Left cardiac atrium (tissue), 4 donors: ENCODE results near the gene CNNM4. TPM values are rescaled to one million over a fixed set of nuclear protein-coding genes. Genes with fewer than 3 reads are reported as not detected.
"Not testable (repeated sequence)": the region's sequence is repeated elsewhere in the genome, so short reads cannot be mapped to it uniquely, and the experiment has no call there.

ENCODE experiments used
- ATAC-seq, 2 donors: fragments of 200-7000 bp; cut with Tn5 transposase; one replicate each; pipeline ENCODE4 v1.9.1; 2020; ENCODE audit warnings: mild to moderate bottlenecking in 2 of 2, moderate library complexity in 2 of 2
- DNase-seq: peaks from one replicate; pipeline ENCODE4 v3.0.0-alpha.2; 2020
- intact Hi-C, 2 donors: fragments of 100-400 bp; cut with DNase I; formaldehyde crosslinking; loops; one replicate each; pipeline versions ENCODE4 v1.14.1 to v1.15.1; 2022 to 2023
- total RNA-seq, 2 donors: library from RNA; stranded (reverse); fragmentation: NEBNext Ultra II Directional; extraction: Animal tissue kit (Norgen Biotek cat#: 25700); gene quantifications; one replicate each; pipeline ENCODE4 v1.2.1, GENCODE V29; 2021
- donor health status: DM: no; HTN: yes; CAD: no.
- donor health status: DM: no; HTN: yes; CAD: no; lungs with severe emphysema.
- donor health status: DM: yes; HTN: yes; CAD: no.
- donor health status: Dilated cardiomyopathy.

Gene CNNM4
- total RNA-seq, 2 donors from 2014 or later, result 16.8 to 29.5 TPM

DNA sequence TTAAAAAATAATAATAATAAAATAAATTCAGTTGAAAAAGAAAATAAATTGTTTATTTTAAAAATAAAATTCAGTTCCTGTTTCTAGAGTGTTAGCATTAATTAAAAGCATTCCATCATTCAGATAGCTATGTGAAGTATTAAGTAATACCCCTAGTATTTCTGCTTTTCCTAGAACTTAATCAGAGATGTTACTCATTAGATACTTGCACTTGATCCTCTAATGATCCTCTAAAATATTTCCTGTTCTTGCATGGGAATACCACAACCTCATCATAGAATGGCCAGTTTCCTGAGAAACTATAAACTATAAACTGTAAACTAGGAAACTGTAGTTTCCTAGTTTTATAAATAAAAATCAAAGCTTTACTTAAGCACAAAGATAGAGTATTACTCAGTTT, 44.3 kb downstream of the CNNM4 start:
- DNase-seq (no peak), ATAC-seq (no peak)
- intact Hi-C loops, result loop anchor here in 1 of 2 donors (10.0 kb wide), 1 partner anchor 50 kb away; no protein-coding TSS in a partner anchor

DNA sequence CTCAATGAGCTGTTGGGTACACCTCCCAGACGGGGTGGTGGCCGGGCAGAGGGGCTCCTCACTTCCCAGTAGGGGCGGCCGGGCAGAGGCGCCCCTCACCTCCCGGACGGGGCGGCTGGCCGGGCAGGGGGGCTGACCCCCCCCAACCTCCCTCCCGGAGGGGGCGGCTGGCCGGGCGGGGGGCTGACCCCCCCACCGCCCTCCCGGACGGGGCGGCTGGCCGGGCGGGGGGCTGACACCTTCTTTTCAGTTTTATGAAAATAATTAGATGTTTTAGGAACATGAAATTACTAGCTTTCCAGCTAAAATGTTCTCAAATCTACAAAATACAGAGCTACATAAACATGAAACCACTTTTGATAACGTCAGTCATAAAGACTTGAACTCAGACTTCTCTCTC, 45.2 kb downstream of the CNNM4 start:
- ATAC-seq, result not testable (repeated sequence)

DNA sequence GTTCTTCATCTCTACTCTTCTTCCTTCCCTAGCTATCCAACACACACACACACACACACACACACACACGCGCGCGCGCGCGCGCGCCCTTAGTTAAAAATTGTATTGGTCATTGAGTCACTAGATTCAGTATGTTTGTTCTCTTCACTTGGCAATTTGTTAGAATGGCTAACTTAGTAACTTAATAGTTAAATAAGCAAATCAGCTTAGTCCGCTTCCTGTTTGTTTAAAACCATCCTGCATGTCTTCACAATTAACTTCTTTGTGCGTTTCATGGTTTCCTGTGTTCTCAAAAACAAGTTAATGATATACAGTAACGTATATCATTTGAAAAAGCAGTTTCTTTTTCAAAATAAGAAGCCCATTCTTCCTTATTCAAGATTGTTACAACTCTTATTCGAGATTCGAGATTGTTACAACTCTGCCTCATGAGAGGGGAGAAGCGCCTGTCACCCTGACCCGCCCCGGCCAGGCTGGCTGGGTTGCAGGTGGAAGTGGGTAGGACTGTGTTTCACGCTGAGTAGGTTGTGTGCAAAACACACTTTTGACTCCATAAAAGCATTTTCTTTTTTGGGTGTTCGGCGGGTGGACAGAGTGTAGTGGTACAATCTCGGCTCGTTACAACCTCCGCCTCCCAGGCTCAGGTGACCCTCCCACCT, 45.9 kb downstream of the CNNM4 start:
- DNase-seq (no peak), ATAC-seq (peak in 1 of 2 donors; percentile 31)
- intact Hi-C loops, result loop anchor here in 1 of 2 donors (10.0 kb wide), 1 partner anchor 52 kb away; no protein-coding TSS in a partner anchor

More for the DNA sequence above, 45.2 kb downstream of the CNNM4 start:
- not testable (repeated sequence) for DNase-seq
- intact Hi-C loops, result loop anchor here in 1 of 2 donors (10.0 kb wide), 1 partner anchor 51 kb away; no protein-coding TSS in a partner anchor

DNA sequence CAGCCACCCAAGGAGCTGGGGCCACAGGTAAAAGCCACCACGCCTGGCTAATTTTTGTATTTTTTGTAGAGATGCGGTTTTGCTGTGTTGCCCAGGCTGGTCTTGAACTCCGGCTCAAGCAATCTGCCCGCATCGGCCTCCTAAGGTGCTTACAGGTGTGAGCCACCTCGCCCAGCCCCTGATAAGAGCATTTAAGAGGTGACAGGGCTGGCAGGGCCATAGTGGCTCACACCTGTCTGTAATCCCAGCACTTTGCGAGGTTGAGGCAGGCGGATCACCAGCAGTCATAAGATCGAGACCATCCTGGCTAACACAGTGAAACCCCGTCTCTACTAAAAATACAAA, 46.4 kb downstream of the CNNM4 start:
- ATAC-seq, result no peak
- intact Hi-C loops, result loop anchor here in 1 of 2 donors (10.0 kb wide), 1 partner anchor 52 kb away; no protein-coding TSS in a partner anchor
- no peak for DNase-seq

DNA sequence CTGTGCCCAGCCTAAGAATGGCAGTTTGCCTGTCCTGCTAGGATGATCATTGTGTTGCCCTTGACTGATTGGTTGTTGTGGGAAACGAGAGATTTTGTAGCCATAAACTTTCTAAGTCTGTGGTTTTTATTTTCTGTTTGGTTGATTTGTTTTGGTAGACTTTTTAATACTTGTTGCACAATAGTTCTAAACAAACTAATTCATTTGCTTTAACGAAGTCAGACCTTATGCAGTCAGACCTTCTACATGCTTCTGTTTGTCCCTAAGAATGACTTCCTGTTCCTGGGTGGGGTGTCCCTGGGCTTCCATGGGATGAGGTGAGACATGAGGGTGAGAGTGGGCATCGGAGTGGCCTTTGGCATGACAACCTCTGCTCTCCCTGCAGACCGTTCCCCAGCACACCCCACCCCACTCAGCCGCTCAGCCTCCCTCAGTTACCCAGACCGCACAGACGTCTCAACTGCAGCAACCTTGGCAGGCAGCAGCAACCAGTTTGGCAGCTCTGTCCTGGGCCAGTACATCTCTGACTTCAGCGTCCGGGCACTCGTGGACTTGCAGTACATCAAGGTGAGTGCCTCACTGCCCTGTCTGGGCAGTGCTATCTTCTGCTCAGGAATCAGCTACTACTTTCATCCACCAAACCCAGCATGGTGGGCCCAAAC, 47.6 kb downstream of the CNNM4 start:
- intact Hi-C loops, result loop anchor here in 1 of 2 donors (10.0 kb wide), 1 partner anchor 54 kb away; no protein-coding TSS in a partner anchor
- DNase-seq, result no peak
- ATAC-seq, result no peak

DNA sequence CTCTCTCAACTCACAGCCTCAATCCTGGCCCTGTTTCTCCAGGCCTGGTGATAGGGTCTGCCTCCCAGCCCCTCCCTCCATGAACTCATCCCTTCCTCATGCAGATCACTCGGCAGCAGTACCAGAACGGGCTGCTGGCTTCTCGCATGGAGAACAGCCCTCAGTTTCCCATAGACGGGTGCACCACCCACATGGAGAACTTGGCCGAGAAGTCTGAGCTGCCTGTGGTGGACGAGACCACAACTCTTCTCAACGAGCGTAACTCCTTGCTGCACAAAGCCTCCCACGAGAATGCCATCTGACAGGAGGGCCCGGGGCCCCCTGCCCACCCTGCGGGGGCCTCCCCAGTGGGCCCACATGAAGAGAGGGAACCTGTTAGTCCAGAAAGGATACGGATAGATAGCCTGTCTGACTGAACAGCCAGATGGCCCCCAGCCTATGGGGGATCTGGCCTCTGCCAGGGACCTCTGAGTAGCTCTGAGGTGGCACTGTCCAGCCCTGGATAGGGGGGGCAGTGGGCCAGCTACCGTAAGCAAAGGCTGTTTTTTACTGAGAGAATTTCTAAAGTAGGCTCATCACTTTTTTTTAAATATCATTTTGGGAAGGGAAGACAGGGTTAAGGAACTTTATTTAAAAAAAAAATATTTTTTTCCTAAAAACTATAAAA, 48.6 kb downstream of the CNNM4 start:
- intact Hi-C loops, result loop anchor here in 1 of 2 donors (10.0 kb wide), 1 partner anchor 55 kb away; no protein-coding TSS in a partner anchor
- ATAC-seq, result peak in 1 of 2 donors; percentile 18
- DNase-seq, result no peak

DNA sequence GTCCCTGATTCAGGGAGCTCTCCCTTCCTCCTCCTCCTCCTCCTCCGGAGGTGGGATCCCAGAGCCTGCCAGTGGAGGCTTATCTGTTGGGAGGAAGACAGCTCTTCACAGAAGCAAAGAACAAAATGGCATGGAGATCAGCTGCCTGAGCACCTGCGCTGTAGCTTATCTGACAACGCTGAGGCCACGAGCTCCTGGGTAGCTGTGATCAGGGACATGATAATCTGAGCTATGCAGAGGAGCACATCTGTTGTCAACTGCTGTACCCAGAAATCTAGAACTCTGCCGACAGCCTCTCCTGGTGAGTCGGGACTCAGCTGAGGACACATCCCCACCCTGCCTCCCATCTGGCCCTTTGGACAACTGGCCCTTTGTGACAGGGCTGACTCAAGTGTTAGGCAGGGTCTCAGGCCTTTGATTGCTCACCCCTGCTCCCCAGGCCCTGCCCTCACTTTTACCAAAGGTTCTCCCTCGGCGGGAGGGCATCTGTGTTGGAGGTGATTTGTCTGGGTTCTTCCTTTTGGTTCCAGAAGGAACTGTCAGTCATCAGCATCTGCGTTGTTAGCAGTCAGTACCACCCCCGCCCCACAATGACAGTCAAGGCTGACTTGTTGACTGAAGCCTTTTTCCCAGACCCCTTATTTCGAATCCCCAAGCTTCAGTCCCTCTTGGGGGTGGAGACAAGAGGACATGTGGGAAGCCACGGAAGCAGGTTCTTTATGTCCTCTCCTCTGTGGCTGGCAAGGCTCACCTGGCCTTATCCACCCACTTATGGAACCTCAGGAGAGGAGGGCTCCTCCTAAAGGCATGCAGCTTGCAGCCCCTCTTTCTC, 49.5 kb downstream of the CNNM4 start:
- intact Hi-C loops, result loop anchor here (10.0 kb wide), 2 partner anchors 55 to 175 kb away; partner anchors contain the start of gene KANSL3 (in 1 of the 2)
- no peak for DNase-seq
- peak in 1 of 2 donors; percentile 18 for ATAC-seq

DNA sequence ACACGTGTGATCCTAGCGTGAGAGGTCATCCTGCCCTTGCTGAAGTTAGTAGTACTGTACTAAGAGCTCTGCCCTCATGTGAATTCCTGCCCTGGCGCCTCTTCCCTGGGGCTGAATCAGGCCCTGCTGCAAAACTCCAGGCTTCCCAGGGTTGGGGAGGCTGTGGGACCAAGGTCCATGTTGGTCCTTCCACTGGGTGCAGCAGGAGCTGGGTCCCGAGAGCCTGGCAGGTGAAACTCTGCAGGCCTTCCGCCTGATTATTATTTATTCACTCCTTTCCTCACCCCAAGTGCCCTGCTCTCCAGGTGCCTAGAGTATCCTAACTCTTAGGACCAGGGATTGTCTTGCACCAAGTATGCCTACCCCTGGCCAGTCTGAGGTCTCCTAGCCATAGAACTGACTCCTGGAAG, 50.1 kb downstream of the CNNM4 start:
- intact Hi-C loops, result loop anchor here in 1 of 2 donors (10.0 kb wide), 1 partner anchor 176 kb away; the partner anchor contains the start of gene KANSL3
- DNase-seq (no peak), ATAC-seq (no peak)

DNA sequence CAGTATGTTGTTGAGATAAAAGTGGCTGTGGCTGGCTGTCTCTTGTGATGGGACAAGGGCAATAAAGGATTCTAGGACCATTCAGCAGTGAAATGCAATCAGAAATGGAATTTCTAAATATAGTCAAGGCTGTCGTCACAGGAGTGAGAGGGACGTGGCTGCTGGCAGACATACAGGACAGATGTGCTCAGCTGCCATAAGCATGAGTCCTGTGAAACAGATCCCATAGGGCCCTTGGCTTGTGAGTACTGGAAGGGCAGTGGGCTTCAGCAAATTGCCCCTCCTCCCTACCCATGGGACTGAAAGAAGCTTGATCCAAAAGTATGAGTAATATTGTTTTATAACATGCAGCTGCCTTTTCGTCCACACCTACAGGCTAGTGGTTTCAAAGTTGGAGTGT, 51.2 kb downstream of the CNNM4 start:
- ATAC-seq (peak in 1 of 2 donors; percentile 25), DNase-seq (peak; percentile 77)
- intact Hi-C loops, result loop anchor here in 1 of 2 donors (10.0 kb wide), 1 partner anchor 177 kb away; the partner anchor contains the start of gene KANSL3

DNA sequence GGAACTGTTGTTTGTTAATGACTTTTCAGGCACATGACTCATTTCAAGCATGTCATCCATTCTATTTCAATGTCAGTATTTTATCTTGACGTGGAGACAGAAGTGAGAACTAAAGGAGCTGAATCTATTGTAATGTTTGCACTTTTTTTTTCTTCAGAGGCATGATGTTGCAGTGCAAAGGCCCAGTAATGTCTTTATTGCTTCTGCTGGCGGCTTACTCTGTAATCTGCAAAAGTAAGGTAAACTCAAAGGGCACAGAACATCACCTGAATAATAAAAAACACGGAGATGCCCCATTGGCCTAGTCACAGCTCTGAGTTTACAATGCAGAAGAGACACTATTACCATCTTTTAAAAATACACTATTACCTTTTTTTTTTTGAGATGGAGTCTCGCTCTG, 53.0 kb downstream of the CNNM4 start:
- intact Hi-C loops, result loop anchor here in 1 of 2 donors (10.0 kb wide), 1 partner anchor 179 kb away; the partner anchor contains the start of gene KANSL3

DNA sequence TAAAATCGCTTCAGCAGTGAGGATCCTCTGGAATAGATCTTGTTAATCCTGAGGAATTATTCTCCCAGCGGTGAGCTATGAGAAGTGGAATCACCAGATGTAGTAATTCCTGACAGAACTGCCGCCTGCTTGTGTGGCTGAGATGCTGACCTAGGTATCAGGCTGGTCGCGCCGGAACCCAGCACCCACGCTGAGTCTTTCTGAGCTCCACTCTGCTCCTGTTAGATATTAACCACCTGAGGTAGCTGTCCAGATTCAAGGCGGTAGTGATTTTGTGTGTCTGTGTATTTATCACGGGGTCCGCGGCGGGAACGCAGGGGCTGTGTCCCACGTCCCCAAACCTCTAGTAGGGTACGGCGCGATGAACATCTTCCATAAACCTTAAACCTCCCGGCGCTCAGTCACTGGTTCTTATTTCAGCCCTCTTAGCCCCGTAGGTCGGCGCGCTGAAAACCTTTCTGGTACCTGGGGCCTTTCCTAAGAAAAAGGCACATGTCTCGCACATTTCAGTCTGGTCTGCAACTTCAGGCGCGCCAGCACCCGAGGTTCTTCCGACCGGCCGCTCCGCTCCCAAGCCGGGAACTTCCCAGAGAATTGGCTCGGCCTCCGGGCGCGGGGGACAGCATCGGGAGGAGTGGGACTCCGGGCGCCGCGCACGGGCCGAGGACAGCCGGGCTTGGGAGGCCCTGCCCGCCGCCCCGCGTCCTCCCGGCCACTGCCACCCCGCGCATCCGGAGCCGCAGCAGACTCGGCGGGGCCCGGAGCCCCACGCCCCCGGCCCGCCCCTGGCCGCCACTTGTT, 54.8 kb downstream of the CNNM4 start:
- DNase-seq (no peak), ATAC-seq (no peak)
- intact Hi-C loops, result loop anchor here in 1 of 2 donors (10.0 kb wide), 1 partner anchor 181 kb away; the partner anchor contains the start of gene KANSL3

More for the DNA sequence above, 53.0 kb downstream of the CNNM4 start:
- no peak for DNase-seq
- no peak for ATAC-seq

DNA sequence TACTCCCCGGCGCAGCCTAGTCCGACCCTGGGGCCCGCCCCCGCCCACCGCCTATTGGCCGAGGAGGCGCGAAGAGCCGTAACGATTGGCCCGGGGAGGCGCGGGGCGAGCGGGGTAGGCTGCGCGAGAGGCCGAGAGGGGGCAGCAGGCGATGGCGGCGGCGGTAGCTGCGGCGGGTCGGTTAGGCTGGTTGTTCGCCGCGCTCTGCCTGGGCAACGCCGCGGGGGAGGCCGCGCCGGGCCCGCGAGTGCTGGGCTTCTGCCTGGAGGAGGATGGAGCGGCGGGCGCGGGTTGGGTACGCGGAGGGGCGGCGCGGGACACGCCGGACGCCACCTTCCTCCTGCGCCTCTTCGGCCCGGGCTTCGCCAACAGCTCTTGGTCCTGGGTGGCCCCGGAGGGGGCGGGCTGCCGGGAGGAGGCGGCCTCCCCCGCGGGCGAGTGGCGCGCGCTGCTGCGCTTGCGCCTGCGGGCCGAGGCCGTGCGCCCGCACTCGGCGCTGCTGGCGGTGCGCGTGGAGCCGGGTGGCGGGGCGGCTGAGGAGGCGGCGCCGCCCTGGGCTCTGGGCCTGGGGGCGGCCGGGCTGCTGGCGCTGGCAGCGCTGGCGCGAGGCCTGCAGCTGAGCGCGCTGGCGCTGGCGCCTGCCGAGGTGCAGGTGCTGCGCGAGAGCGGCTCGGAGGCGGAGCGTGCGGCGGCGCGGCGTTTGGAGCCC, 55.6 kb downstream of the CNNM4 start, which contains the start of gene CNNM3:
Gene CNNM3 (plus strand): TSS at position 142 of the 709 bp plus-strand sequence. CDS start 10 bp downstream, at position 152.
- intact Hi-C loops, result loop anchor here in 1 of 2 donors (10.0 kb wide), 1 partner anchor 181 kb away; the partner anchor contains the start of gene KANSL3
- ATAC-seq, result peak; percentile 97

DNA sequence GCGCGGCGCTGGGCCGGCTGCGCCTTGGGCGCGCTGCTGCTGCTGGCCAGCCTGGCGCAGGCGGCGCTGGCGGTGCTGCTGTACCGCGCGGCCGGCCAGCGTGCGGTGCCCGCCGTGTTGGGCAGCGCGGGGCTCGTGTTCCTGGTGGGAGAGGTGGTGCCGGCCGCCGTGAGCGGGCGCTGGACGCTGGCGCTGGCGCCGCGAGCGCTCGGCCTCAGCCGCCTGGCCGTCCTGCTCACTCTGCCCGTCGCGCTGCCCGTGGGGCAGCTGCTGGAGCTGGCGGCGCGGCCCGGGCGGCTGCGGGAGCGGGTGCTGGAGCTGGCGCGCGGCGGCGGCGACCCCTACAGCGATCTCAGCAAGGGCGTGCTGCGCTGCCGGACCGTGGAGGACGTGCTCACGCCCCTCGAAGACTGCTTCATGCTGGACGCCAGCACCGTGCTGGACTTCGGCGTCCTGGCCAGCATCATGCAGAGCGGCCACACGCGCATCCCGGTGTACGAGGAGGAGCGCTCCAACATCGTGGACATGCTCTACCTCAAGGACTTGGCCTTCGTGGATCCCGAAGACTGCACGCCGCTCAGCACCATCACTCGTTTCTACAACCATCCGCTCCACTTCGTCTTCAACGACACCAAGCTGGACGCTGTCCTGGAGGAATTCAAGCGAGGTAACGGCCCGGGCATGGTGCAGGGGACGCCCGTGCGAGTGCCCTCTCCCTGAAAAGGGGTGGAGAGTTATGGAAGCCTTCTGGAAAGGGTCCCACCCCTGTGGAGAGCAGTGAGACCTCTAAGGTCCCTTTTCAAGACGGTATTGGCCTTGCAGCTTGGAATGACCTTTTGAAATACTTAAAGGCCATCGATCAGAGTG, 56.4 kb downstream of the CNNM4 start:
- intact Hi-C loops, result loop anchor here in 1 of 2 donors (10.0 kb wide), 1 partner anchor 182 kb away; the partner anchor contains the start of gene KANSL3
- DNase-seq, result peak; percentile 59
- ATAC-seq, result peak in 1 of 2 donors; percentile 35

More for the DNA sequence above, 55.6 kb downstream of the CNNM4 start, which contains the start of gene CNNM3:
- DNase-seq, result peak; percentile 98

DNA sequence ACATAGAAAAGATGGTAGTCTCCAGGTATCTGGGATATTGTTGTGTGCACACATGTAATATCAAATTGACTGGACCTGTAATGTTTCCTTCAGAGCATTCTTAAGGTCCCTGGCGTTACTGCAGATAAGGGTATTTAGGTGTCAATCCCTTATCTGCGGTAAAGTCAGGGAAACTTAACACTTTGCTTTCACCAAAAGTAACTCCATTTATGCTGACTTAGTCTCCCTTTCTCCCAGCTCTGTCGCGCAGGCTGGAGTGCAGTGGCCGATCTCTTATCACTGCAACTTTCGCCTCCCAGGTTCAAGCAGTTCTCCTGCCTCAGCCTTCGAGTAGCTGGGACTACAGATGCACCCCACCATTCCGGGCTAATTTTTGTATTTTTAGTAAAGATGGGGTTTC, 57.2 kb downstream of the CNNM4 start:
- ATAC-seq (no peak), DNase-seq (no peak)
- intact Hi-C loops, result loop anchor here in 1 of 2 donors (10.0 kb wide), 1 partner anchor 183 kb away; the partner anchor contains the start of gene KANSL3

DNA sequence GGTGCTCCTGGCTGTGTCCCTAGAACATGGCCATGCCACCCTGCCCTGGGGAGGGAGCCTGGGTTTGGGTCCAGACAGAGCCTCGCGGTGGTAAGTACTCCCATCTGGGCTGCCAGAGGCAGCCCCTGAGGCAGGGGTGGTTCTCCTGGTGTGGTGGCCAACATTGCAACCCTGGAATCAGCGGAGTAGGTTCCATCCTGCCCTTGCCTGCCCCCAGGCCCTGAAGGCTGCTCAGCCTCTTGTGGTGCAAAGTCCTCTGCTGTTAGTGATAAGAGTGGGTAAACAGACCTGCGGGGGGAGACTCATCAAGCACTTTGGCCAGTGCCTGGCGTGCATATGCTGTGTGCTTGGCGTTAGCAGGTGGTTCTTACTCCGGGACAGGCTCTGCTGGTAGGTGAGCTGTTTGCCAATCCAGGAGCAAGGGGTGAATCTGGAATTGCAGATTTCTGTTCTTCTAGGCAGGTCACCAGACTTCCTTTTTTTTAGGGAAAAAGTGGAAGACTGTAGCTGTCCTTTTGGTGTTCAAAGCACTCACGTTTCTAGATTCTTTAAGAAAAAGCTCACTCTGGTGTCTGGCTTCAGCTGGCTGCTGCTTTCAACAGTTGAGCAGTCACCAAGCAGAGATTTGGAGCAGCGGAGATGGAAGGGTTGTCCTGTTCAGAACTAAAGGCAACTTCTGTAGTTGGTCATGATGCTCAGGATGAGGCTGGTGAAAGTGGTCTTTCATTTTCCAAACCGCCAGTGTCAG, 58.6 kb downstream of the CNNM4 start:
- DNase-seq, result no peak
- no peak for ATAC-seq

More for the DNA sequence above, 58.6 kb downstream of the CNNM4 start:
- intact Hi-C loops, result loop anchor here in 1 of 2 donors (10.0 kb wide), 1 partner anchor 185 kb away; the partner anchor contains the start of gene KANSL3
